HG02642 (cell line): ENCODE results near the gene GGTA1.

ENCODE experiments used
- ATAC-seq: cut with Tn5 transposase; IDR thresholded peaks from one replicate; pipeline ENCODE4 v1.9.1; 2021; ENCODE audit warnings: mild to moderate bottlenecking; ENCODE audit not compliant: unreplicated experiment, poor library complexity

GGTA1 gene

DNA sequence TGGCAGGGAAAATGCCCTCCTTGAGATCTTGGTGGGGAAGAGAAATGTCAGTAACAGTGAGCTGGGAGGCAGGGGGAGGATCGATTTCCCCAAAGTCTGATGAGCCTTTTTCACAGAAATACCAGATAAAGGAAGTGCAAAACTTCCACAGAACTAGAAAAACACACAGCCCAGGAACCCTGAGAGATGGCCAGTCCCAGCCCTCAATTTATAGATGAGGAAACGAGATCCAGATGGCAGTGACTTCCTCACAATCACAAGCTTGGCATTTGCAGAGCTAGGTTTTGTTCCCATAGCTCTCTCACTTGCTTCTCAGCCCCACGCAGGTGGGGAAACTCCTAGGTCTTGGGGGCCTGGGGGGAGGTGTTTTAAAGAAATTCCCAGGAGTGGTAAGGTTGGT lies 3.8 kb upstream of the GGTA1 start:
- no peak for ATAC-seq

DNA sequence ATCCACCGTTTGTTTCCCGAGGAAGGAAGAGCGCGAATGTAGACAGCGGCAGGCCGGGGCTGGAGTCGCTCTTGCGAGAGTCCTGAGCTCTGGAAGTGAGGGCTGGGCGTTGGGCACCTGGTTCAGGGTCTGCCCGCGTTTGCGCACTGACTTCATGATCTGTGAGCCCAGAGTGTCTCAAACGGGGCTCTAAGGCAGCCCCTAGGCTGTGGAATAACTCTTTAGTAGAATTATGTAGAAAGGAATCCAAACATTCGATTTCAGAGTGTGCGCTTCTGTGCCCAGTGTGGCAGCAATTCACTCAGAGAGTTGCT lies 478 bp upstream of the GGTA1 start:
- ATAC-seq: no peak

DNA sequence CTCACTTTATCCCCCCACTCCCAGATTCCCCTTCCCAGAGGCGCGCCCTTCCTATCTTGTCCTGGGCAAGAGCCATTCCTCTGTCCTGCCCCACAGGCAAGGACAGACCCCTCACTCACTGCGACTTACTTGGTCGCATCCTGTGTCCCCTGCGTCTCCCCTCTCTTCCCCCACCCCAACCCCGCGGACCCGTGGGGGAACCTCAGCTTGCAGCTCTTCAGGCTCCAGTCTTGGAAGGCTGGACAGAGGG lies 542 bp downstream of the GGTA1 start:
- ATAC-seq: no peak

DNA sequence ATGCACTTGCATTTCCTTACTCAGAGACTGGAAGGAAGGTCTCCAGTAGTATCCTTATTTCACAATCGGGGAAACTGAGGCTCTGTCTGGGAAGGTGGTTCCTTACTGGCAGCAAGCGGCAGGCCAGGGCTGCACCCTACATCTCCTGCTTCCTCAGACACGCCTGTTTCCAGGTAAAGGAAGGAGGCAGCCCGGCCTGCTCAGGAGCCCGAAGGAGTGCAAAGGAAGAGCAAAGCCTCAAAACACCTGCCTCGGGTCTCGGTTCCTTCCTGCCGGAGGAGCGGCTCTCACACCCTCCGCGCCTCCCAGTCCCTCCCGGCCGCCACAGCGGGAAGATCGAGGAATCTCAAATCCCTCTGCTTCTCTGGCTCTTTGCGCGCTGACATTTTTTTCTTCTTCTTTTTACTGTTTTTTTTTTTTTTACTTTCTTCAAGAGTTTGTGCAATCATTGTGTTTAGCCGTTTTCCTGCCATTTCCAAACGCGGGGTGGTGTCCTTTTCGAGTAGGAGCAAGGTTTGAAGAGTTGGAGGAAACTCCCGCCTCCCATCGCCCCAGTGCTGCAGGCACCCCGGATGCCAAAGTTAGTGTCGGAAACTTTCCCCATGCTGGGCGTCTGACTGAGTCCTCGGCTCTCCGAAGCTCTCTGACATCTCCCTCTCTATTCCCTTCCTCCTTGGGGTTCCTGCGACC lies 1.0 kb downstream of the GGTA1 start:
- peak; percentile 16 for ATAC-seq

DNA sequence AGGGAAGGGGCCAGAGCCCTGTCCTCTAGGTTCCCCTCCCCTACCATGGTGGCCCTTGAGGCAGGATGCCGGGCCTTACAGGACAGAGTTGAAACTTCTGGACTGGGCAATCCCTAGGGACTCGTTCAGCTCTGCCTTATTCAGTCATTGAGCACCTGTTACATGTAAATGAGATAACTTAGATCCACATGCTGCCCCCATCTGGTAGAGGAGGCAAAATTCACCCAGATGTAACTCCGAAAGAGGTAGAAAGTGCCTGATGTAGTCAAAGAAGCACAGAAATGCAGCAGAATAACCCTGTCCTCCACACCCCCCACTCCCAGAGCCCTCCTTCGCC lies 1.5 kb downstream of the GGTA1 start:
- peak; percentile 79 for ATAC-seq

DNA sequence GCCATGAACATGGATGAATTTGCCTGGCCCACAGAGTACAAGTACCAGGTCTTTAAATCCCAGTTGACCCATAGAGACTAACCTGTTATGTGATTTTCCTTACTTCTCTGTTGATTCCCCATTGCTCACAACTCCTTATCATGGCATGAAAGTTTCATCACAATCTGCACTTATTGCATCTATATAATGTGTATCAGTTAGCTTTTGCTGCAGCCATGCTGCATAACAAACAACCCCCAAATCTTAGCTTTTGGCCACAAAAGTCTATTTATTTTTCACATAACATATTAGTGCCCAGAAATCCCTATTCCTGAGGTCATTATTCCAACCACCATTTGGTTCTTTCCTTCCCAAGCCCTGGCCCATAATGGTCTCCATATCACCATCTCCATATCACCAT lies 3.7 kb downstream of the GGTA1 start:
- ATAC-seq: no peak

DNA sequence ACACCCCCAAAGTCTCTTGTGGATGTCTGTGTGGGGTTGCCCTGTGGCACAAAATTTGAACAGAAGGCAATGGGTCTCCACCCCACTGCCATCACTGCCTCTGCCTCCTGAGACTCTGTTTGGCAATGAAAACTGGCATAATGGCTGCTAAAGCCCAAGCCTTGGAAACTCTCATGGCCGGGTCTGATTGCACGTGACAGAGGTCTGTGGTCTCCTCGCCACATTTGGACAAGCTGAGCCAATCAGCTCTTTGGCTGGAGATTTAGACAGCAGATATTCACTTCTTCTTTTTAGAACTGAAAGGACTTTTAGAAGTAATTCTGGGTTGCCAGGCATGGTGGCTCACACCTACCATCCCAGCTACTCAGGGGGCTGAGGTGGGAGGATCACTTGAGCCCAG lies 5.5 kb downstream of the GGTA1 start:
- ATAC-seq: no peak

DNA sequence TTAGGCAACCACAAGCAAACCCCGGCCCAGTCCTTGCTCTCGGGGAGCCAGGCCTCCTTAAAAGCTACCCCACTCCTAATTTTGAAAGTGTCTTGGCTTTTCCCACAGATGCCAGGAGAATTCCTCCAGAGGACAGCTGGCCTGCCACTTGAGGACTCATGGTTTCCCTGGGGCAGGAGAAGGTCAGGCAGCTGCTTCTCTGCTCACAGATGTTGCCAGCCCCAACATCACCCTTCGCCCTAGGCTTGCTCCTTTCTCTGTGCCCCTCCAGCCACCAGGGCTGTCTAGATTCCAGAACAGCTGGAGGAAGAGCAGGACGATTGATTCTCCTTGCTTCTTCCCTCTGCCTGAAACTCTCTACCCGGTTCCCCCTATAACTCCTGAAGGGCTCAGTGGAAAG lies 8.5 kb downstream of the GGTA1 start:
- ATAC-seq: no peak

DNA sequence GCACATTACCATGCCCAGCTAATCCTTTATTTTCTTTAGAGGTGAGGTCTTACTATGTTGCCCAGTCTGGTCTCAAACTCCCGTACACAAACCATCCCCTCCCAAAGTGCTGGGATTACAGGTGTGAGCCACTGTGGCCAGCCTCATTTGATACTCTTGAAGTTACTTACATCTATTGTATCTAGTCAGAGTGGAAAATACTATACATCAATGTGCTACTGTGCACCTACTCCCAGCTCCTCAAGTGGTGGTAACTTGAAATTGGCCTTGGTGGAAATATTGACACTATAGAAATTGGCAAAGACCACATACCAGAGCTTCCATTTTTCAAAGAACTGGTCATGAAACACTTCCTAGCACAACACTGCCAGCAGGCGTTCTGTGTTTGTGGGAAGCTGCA lies 10.3 kb downstream of the GGTA1 start:
- ATAC-seq: no peak

DNA sequence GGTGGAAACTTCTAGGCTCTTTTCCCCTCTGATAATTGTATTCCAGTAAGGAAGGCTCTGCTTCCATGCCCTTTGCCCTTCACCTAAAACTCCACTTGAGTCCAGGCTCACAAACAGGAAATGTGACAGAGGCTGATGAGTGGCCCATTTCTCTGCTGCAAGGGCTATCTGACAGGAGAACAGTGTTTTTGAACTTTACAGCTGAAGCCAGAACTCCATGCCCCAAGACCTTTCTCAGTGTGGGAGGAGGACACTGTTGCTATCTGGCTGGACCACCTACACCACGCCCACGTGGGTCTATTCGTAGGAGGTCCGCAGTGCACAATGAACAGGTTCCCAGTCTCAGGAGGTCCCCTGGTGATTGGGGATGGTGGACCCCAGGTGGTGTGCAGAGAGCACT lies 13.6 kb downstream of the GGTA1 start:
- no peak for ATAC-seq

DNA sequence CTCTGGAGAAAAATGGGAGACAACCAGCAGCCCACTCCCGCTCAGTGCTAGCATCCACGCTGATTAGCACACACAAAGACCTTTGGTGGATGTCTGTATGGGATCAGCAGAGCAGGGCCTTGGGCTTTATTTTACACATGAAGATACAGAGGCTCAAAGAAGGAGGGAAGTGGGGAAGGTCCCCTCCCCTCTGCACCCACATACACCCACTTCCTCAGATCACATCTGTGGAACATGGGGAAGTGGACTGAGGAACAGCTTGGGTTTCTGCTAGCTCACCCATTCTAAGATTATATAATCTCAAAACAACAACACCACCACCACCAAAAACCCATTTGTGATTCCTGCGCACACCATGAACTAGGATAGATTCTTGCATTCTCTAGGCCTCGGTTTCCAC lies 14.0 kb downstream of the GGTA1 start:
- ATAC-seq: no peak

DNA sequence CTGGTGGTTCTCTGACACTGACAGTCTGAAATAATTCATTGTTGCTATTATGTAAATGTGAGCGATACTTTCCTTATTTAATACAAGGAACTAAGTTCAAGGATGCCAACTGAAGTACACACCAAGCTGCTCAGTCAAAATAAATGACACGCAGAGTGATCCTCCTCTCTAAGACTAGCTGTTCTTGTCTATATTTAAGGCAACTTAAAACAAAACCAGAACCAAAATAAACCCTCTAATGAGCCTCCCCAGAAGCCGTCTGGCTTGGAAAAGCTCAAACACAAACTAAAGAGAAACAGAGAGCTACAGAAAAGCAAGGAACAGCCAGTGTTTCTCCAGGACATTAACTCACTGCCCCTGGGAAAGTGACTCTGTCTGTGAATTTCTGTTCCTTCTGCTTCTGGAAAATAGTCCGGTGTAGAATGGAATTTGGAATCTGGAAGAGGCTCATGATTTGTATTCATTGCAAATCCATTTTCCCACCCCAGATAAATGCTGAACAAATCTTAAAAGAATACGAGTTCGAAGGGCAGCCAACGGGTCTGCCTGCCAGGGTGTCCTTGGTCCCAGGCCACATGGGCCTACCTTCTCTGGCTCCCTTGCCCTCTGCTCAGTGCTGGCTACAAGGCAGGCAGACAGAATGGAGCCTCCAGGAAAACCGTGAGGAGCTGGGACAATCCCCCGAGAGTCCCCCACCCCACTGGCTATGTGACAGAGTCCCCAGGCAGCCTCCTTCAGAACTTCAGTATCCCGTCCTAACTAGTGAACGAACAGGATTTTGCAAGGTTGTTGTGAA lies 14.8 kb downstream of the GGTA1 start:
- no peak for ATAC-seq

DNA sequence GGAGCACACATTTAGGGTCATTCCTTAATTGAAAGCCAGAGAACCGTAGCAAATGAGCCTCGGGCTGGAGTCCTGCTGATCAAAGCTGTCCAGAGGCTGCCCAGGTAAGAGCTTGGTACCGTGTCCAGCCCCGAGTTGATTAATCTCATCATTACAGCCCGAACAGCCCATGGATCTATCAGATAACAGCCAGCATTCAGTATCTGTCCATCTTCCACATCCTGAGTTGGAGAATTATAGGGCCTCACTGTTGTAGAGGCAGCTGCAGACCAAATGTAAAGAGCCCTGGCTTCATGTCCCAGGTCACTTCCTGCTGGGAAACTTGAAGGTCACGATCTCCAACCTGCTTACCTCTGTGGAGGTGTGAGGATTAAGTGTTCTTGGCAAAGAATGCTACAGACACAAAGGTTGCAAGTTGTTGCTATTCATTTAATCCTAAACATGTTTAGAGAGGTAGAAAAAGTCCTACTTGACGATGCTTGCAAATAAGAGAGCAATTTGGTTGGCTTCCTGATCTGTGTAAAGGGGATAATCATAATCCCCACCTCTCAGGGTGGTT lies 16.1 kb downstream of the GGTA1 start:
- ATAC-seq: no peak

DNA sequence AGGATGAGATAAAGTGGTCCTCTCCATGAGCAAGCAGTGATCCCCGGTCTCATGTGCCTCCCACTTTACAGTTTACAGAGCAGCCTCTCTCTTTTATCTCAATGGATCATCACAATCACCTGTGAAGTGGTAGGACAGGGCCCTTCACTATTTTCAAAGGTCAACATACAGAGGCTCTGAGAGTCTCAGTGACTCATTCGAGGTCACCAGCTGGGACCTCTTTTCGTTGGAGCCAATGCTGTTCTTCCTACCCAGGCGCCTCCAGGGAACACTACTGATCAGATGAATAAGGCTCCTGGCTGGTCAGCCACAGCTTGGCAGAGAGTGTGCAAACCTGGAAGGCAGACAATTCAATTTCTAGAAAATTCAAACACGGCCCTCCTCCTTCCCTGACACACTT lies 16.6 kb downstream of the GGTA1 start:
- ATAC-seq: no peak

DNA sequence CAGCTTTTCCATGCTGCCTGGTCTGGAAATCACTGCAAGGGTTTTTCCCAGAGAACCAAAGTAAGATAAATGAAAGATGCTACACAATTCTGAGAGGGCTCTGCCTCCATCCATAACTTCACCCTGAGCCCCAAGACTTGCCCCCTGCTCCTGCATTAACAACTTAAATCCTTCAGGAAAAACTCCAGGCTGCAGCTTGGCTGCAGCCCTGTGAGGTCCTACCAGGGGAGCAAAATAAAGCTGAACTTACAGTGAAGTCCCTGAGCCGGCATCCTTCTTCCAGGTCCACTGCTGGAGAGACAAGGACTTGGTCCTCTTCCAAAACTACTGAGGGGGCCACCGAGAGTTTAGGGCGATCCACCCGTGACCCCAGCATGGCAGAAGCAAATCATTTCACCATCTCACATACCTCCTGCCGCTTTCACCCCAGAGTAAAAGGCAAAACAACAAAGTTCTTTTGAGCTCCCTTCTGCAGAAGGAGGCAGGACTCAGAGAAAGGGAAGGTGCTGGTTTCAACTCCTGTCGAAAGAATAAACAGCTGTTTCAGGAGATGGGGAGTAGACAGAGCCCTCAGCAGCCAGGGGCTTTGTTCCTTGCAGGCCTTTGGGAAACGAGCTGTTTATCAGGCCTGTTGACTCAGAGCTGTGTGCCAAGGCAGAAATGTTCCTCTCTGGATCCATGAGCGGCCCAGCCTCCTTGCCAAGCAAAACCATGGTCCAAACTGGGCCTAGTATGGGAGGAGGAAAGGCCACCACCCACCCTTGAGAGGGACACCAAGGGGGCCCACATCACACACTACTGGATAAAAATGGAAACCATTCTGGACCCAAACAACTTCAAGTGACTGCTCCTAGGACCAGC lies 20.6 kb downstream of the GGTA1 start:
- no peak for ATAC-seq

DNA sequence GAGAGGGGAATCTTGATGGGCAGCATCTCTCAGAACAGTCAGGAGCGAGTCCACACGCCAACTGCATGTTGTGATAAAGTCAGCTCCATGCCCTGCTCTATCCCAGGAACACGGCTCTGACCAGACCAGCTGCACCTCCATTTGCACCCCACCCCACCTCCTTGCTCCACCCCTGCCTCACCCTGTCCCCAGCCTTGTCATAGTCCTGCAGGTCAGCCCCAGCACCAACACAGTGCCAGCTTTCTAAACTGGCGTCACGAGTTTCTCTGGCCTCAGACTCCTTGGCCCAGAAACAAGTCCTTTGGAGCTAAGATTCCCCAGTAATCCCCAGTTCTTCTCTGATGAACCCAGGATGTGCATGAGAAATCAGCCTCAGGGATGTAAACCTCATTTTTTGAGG lies 23.5 kb downstream of the GGTA1 start:
- no peak for ATAC-seq

DNA sequence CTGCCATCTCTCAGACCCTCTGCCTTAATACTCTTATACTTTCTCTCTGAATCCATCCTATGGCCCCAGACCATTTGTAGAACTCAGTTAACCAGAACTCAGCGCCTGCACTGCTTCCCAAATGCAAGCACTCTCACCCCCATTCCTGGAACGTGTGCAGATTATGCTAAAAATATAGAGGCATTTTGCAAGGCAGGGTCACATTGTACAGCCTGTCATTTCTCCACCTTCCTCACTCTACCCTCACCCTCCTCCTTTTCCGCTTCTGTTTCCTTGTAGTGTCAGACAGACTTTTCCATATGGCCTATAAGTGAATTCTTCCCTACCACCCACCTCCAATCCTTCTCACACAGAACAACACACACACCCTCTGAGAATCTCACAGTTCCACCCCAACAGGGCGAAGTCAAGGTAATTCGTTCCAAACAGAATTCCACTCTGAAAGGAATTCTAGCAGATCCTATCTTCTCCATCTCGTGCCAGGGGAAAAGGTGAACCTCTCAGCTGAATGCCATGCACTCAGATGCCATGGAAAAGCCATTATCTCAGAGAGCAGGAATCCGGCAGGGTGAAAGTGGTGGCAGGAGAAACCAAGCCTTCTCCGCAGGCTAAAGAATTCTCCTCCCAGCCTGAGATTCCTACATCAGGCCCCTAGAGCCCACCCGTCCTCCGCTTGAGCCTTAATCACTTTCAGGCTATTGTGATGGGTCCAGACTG lies 25.3 kb downstream of the GGTA1 start:
- ATAC-seq: no peak

DNA sequence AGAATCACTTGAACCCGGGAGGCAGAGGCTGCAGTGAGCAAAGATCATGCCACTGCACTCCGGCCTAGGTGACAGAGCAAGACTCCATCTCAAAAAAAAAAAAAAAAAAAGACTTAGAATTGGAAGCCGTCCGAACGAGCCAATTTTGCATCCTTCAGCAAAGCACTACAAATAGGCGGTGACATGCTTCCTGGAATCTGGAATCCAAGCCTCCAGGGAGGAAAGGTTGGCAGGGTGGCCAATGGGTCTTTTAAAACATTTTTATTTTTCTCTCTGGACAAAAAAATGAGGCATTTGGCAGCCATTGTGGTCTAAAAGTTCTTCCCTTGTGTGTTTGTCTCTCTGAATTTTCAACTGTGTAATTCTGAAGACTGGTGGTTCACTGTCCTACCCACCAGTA lies 26.4 kb downstream of the GGTA1 start:
- ATAC-seq: no peak

DNA sequence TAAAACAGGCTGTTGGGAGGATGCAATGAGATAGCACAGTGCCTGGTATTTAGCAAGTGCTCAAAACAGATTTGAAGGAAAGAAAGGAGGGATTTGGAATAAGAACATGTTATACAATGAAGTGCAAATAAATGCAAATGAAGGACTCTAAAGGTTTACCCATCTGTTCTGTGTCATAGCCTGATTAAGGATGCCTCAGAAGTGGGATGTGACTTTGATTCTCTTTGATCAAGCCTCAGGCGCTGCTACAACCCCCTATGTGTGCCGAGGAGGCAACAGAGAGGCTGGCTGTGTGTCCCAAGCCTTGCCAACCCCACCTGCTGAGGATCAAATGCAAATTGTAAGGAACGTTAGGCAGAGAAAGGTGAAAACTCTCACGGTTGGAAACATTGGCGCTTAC lies 27.2 kb downstream of the GGTA1 start:
- no peak for ATAC-seq

DNA sequence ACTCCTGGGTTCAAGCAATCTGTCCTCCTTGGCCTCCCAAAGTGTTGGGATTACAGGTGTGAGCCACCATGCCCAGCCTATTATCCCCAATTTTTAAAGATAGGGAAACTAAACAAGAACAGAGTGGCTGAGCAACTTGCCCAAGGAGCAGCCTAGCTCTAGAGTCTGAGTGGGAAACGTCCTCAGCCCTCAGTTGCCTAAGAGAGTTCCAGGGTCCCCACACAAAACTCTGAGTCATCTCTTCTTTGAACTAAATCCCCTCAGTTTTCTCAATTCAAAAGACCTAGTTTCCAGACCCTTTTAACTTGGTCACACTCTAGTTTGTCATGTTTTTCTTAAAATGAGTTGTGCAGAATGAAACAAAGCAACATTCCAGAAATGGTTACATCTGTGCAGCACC lies 33.5 kb downstream of the GGTA1 start:
- ATAC-seq: no peak

DNA sequence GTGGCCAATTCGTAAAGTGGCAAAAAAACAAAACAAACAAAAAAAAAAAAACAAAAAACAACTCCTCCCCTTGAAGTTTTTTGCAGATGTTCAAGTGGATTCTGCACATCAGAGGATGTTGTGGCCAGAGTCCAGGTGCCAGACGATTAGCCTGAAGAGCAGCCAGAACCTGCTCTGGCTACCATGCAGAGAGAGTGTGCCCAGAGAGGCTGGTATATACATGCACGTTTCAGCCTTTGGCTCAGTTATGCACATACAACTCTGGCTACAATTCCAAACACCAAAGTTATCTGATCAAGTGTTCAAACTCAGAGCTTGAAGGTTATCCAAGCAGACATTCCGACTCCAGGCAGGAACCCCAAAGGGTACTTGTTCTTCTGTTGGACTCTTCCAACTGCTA lies 34.7 kb downstream of the GGTA1 start:
- ATAC-seq: no peak
